T follicular helper cell (primary cell): ENCODE measurements around the gene ATRIP.

Source experiments
- DNase-seq: peaks from one replicate; pipeline ENCODE4 v3.0.0-alpha.2; 2020; ENCODE audit warnings: low read depth

The ATRIP gene

GRCh38 chr3:48409291-48410201 lies 37.0 kb upstream of the ATRIP start:
- no peak for DNase-seq

DNA sequence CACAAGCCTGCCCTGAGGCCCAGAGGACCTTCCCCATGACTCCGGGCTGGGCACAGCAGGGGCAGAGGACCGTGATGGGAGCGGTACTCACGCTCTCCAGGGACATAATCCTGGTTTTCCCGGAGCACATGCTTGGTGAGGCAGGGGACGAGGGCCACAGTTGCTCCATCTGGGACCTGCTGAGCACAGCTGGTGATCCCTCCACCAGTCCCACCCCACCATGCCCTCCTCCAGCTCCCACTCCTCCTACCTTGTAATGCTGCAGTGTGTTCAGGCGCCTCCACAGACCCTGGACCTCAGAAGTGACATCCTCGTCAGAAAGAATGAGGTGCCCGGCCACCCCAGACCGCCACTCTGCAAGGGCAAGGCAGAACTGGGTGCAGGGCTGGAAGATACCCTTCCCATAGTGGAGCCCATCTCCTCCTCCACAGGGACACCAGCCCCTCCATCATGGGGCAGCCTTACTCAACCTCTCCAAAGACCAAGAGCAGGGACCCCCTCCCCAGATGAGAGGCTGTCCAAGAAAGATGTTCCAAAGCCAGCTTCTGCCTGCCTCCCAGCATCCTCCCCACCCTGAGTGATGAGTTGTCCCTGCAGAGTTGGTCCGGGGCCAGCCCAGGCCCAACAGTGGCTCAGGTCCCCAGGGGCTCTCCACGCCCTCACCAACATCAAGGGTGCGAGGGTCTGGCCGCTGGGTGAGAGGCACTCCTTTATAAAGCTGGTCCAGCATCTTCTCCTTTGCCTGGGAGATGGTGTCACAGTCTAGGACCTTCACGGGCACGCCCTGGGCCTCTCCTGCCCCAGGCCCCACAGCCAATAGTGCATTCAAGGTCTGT lies 36.1 kb upstream of the ATRIP start:
- no peak for DNase-seq

GRCh38 chr3:48411041-48411588 lies 35.4 kb upstream of the ATRIP start:
- DNase-seq, result no peak

GRCh38 chr3:48411606-48412374 lies 34.7 kb upstream of the ATRIP start:
- DNase-seq, result no peak

DNA sequence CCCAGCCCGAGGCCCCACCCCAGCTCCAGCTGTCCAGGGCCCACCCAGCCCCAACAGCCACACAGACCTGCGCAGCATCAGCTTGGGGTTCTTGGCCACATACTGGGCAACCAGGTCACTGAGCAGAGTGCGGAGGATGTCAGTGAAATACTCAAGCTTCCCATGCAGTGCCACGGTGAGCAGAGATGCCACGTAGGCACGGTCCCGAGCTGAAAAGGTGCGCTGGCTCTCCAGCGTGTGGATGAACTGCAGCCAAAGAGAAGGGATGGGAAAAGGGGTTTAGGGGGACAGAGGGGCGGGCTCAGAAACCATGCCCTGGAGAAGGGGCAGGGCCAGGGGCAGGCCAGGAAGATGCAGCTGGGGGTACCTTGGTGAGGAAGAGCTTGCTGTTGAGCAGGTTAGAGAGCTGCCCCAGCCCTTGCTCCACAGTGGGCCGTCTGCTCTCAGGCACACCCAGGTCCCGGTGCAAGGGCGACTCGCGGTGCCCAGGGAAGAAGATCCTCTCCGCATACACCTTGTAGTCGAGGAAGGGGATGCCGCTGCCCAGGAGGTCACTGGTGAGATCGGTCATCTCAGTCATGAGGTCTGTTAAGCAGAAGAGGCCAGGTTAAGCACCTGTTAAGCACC lies 34.0 kb upstream of the ATRIP start:
- no peak for DNase-seq

GRCh38 chr3:48413086-48413485 lies 33.5 kb upstream of the ATRIP start:
- DNase-seq, result no peak

- no peak for DNase-seq
Measured at GRCh38 chr3:48413611-48414010, 32.9 kb upstream of the ATRIP start.

GRCh38 chr3:48414376-48415250 lies 31.9 kb upstream of the ATRIP start:
- DNase-seq, result no peak

- DNase-seq, result no peak
Measured at GRCh38 chr3:48415251-48415953, 31.1 kb upstream of the ATRIP start.

DNA sequence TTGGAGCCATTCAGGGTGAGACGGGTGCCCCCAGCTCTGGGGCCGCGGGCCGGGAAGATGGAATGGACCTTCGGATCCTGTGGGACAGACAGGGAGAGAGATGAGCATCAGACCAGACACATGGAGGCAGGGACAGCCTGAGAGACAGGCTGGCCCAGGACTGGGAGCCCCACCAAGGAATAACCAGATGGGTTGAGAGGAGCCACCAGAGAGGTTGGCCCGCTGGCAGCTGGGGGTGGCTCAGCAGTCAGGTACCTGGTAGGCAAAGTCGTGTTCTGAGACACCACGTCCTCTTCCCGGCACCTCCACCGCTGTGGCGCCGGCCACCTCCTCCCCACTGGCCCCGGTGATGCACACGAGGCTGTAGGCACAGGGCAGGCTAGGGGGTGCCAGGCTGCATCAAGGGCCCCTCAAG lies 30.4 kb upstream of the ATRIP start:
- DNase-seq, result no peak

GRCh38 chr3:48416546-48416945 lies 30.0 kb upstream of the ATRIP start:
- DNase-seq, result no peak

- no peak for DNase-seq
Measured at GRCh38 chr3:48417529-48418108, 28.9 kb upstream of the ATRIP start.

DNA sequence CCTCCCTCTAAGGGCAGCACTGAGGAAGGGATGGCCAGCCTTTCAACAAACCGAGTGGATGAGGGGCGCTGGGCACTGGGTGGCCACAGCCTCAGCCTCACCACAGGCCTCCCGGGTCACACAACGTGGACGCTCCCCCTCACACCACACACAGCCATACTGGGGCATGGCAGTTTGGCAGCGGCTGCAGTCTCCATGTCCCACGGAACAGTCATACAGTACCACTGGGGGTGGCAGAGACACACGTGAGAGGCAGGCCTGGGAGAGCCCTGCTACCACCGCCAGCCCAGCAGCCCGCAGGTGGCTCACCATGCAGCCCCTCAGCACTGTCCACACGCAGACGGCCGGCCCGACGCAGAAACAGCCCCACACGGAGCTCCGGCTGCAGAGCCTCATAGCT lies 28.4 kb upstream of the ATRIP start:
- no peak for DNase-seq

DNA sequence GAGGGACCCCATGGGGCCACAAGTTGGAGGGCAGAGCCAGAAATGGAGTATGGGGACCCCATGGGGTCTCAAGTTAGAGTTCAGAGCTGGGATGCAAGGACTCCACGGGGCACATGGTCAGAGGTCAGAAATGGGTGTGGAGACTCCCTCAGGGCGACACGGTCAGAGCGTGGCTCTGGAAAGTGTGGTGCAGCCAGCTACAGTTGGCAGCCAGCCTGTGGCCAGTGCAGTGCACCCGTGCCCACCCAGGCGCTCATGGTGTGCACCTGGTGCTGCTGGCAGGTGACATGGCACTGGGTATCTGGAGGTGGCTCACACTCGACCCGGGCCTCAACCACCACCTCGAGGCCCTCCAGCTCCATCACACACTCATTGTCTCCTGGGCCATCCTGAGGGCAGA lies 27.9 kb upstream of the ATRIP start:
- no peak for DNase-seq

DNA sequence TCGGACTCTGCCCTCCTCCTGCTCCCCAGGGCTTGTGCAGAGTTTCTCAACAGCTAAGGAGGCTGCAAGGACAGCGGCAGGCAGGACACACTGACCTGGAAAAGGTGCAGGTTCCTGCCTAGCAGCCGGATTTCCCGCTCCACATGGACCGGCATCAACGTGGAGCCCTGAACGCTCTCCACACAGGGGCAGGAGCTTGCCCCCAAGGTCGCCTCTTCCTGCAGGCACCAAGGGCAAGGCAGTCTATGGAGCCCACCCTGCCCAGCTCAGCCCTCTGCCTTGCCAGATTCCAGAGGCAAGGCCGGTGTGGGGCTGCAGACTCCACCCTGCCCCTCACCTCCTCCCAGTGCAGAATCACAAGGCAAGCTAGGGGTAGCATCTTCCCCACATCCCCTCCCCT lies 27.4 kb upstream of the ATRIP start:
- no peak for DNase-seq

GRCh38 chr3:48419597-48419996 lies 26.9 kb upstream of the ATRIP start:
- no peak for DNase-seq

DNA sequence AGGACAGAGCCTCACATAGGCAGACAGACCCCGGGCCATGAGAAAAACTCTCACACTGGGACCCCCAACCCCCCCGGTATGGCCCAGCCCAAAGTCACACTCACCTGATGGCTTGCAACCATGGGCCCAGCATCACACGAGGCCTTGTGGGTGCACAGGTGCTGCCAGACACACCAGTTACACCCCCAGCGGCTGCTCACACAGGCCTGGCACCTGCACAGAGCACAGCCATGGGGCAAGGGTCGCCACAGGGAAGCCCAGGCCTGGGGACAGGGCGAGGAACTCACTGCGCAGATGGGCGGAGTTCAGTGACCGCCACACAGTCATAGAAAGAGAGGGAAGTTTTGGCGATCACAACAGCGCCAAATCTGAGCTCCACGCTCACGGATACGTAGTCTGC lies 26.0 kb upstream of the ATRIP start:
- DNase-seq, result no peak

- DNase-seq, result no peak
Measured at GRCh38 chr3:48422272-48422671, 24.3 kb upstream of the ATRIP start.

GRCh38 chr3:48422681-48423080 lies 23.9 kb upstream of the ATRIP start:
- DNase-seq, result no peak
